Astrocyte (in vitro differentiated cells and primary cell): ENCODE measurements around the gene ZNF407. TPM values are rescaled to one million over a fixed set of nuclear protein-coding genes. Genes with fewer than 3 reads are reported as not detected.

ENCODE experiments used
- DNase-seq: peaks from one replicate; pipeline ENCODE4 v3.0.0-alpha.2; 2010; ENCODE audit warnings: low read depth
- FAIRE-seq: peaks from 2 replicates; lab custom pipeline; 2011; peaks lifted over from hg19 to GRCh38; lab: Jason Lieb, UNC
- H2AFZ ChIP-seq: 2 replicates; pipeline ENCODE4 v1.6.0; 2012; ENCODE audit warnings: low read depth, low read length, inconsistent platforms
- H3K27ac ChIP-seq: 2 replicates; pipeline ENCODE4 v1.5.1; 2011; ENCODE audit warnings: low read depth, low read length, inconsistent platforms
- H3K27me3 ChIP-seq: 2 replicates; pipeline ENCODE4 v1.6.0; 2011; ENCODE audit warnings: low read length, inconsistent platforms; ENCODE audit not compliant: insufficient read depth
- H3K36me3 ChIP-seq: 2 replicates; pipeline ENCODE4 v1.5.1; 2011; ENCODE audit warnings: low read length, inconsistent platforms; ENCODE audit not compliant: insufficient read depth
- H3K4me1 ChIP-seq: 2 replicates; pipeline ENCODE4 v1.5.1; 2011; ENCODE audit warnings: low read length, inconsistent platforms; ENCODE audit not compliant: insufficient read depth
- H3K4me2 ChIP-seq: 2 replicates; pipeline ENCODE4 v1.6.0; 2012; ENCODE audit warnings: low read length, inconsistent platforms
- H3K4me3 ChIP-seq: 2 replicates; pipeline ENCODE4 v1.5.1; 2011; ENCODE audit warnings: low read depth, mild to moderate bottlenecking, low read length, inconsistent platforms; ENCODE audit not compliant: insufficient read depth
- H3K79me2 ChIP-seq: 2 replicates; pipeline ENCODE4 v1.6.0; 2012; ENCODE audit warnings: mild to moderate bottlenecking, low read length, inconsistent platforms; ENCODE audit not compliant: insufficient read depth
- H3K9ac ChIP-seq: 2 replicates; pipeline ENCODE4 v1.6.0; 2012; ENCODE audit warnings: mild to moderate bottlenecking, low read length, inconsistent platforms
- H3K9me3 ChIP-seq: 2 replicates; pipeline ENCODE4 v1.5.1; 2012; ENCODE audit warnings: low read depth, mild to moderate bottlenecking, low read length, inconsistent platforms; ENCODE audit not compliant: insufficient read depth
- H4K20me1 ChIP-seq: 2 replicates; pipeline ENCODE4 v1.6.0; 2012; ENCODE audit warnings: low read length, inconsistent platforms; ENCODE audit not compliant: insufficient read depth
- H3K27ac Mint-ChIP-seq: one replicate; pipeline ENCODE4 v1.8.0; 2021; ENCODE audit warnings: mild to moderate bottlenecking, mixed read lengths; ENCODE audit not compliant: unreplicated experiment
- H3K27me3 Mint-ChIP-seq: one replicate; pipeline ENCODE4 v1.8.0; 2021; ENCODE audit warnings: low read depth, mixed read lengths; ENCODE audit not compliant: unreplicated experiment
- H3K36me3 Mint-ChIP-seq: one replicate; pipeline ENCODE4 v1.8.0; 2021; ENCODE audit warnings: low read depth, mixed read lengths; ENCODE audit not compliant: unreplicated experiment
- H3K4me1 Mint-ChIP-seq: one replicate; pipeline ENCODE4 v1.8.0; 2021; ENCODE audit warnings: low read depth, mixed read lengths; ENCODE audit not compliant: unreplicated experiment
- H3K4me3 Mint-ChIP-seq: one replicate; pipeline ENCODE4 v1.8.0; 2021; ENCODE audit warnings: mild to moderate bottlenecking, moderate library complexity, mixed read lengths; ENCODE audit not compliant: unreplicated experiment
- H3K9me3 Mint-ChIP-seq: one replicate; pipeline ENCODE4 v1.8.0; 2021; ENCODE audit warnings: mild to moderate bottlenecking, mixed read lengths; ENCODE audit not compliant: unreplicated experiment
- EZH2 ChIP-seq: IDR thresholded peaks from 2 replicates; pipeline ENCODE4 v1.6.1; 2012; ENCODE audit warnings: mild to moderate bottlenecking, low read length, inconsistent platforms; ENCODE audit not compliant: insufficient read depth
- total RNA-seq: library from RNA; stranded (reverse); gene quantifications from 2 replicates; pipeline ENCODE4 v1.2.1, GENCODE V29; 2021
- TF ChIP-seq, protein P1 (sequence below): IDR thresholded peaks from 2 replicates; pipeline ENCODE4 v1.5.1; 2011; ENCODE audit warnings: low read depth, mild to moderate bottlenecking, inconsistent platforms, low read length, moderate library complexity; ENCODE audit not compliant: insufficient read depth

Gene ZNF407
- total RNA-seq, 1 donor from 2014 or later: 13.8 TPM

DNA sequence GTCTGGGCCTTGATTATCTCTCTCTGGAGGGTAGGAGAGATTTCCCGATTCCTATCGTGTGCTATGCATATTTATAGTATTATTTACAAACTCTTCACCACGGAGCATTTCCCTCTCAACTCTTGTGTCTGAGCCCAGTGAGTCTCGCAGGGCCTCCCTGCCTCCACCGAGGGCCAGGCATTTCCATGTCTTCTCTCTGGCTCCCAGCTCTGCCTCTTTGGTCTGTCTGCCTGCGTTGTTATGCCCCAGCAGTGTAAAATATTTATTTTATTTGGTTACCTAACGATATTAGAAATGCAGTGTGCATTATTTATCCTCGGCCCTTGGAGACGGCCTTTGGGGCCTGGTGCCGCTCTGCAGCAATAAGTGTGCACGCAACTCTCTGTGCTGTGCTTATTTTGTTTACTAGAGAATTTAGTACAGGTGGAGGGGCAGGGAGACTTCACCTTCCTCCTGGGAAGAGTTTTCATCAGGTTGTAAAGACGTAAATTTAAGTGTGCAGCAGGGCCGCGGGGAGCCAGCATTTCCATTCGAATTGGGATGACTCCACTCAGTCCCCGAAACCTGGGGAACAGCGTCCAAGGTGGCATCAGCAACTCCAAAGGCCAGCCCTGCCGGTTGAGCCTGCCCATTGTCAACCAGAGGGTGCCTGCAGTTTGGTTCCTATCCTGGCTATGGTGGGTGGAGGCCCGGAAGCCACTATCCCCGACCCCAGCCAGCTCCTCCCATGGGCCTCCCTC lies 511.1 kb downstream of the ZNF407 start:
- Histone ChIP-seq H4K20me1 (no peaks in the 10 kb centered on the region), H3K36me3 (no peaks in the 10 kb centered on the region), H3K27ac (no peak overlapping the region), H3K27me3 (no peaks in the 10 kb centered on the region), H3K4me1 (no peaks in the 10 kb centered on the region), H3K79me2 (no peaks in the 10 kb centered on the region), H2AFZ (no peak overlapping the region), H3K9ac (no peak overlapping the region), H3K4me3 (no peak overlapping the region), H3K9me3 (no peaks in the 10 kb centered on the region), H3K4me2 (no peak overlapping the region)
- Mint-ChIP-seq H3K27me3 (peaks cover 33% of the 10 kb centered on the region), H3K36me3 (no peaks in the 10 kb centered on the region), H3K4me1 (no peaks in the 10 kb centered on the region), H3K9me3 (peaks cover 2% of the 10 kb centered on the region), H3K27ac (no peak overlapping the region), H3K4me3 (no peak overlapping the region)
- DNase-seq (no peak), FAIRE-seq (no peak)
- TF ChIP-seq, protein P1, sequence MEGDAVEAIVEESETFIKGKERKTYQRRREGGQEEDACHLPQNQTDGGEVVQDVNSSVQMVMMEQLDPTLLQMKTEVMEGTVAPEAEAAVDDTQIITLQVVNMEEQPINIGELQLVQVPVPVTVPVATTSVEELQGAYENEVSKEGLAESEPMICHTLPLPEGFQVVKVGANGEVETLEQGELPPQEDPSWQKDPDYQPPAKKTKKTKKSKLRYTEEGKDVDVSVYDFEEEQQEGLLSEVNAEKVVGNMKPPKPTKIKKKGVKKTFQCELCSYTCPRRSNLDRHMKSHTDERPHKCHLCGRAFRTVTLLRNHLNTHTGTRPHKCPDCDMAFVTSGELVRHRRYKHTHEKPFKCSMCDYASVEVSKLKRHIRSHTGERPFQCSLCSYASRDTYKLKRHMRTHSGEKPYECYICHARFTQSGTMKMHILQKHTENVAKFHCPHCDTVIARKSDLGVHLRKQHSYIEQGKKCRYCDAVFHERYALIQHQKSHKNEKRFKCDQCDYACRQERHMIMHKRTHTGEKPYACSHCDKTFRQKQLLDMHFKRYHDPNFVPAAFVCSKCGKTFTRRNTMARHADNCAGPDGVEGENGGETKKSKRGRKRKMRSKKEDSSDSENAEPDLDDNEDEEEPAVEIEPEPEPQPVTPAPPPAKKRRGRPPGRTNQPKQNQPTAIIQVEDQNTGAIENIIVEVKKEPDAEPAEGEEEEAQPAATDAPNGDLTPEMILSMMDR: no peak
- no peak for TF ChIP-seq EZH2

DNA sequence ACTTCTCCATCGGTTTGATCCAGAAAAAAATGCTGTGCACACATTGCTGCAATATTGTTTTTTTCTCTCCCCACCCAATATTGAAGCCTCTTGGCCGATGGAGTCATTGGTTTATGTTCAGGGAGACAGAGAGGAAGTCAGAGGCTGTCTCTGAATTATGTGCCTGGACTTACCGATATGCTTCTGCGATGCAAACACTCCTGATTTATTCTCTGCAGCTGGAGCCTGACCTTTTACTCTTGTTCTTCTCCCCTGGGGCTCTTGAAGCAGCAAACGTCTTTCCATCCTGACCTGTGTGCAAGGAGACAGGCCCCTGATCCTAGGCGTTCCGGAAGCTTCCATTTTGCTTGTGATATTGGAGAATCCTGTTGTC lies 511.6 kb downstream of the ZNF407 start:
- Histone ChIP-seq H3K4me2 (no peak overlapping the region), H3K79me2 (no peaks in the 10 kb centered on the region), H3K27ac (no peak overlapping the region), H3K9me3 (no peaks in the 10 kb centered on the region), H3K27me3 (no peaks in the 10 kb centered on the region), H4K20me1 (no peaks in the 10 kb centered on the region), H3K36me3 (no peaks in the 10 kb centered on the region), H3K9ac (no peak overlapping the region), H2AFZ (no peak overlapping the region), H3K4me3 (no peak overlapping the region), H3K4me1 (no peaks in the 10 kb centered on the region)
- Mint-ChIP-seq H3K27ac (no peak overlapping the region), H3K4me3 (no peak overlapping the region), H3K36me3 (no peaks in the 10 kb centered on the region), H3K9me3 (peaks cover 2% of the 10 kb centered on the region), H3K4me1 (no peaks in the 10 kb centered on the region), H3K27me3 (peaks cover 34% of the 10 kb centered on the region)
- DNase-seq: no peak
- TF ChIP-seq, protein P1: no peak
- no peak for TF ChIP-seq EZH2
- no peak for FAIRE-seq

DNA sequence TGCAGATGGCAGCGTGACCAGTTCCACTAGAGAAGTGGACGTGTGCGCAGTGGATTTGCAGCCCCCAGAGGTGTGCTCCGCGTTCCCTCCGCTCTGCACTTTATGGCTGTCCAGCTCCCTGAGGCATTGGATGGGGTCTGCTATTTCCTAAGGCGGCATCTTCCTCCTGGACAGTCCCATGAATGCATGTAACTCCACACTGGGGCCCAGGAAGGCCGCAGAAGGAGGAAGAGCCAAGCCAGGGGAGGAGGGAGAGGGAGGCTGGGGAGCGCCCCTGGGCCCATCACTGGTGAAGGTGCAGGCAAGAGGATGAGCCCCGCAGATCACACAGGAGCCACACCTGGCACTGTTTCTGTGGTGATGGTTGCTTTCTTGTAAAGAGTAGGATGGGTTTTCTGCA lies 512.1 kb downstream of the ZNF407 start:
- H3K27me3 Mint-ChIP-seq: peaks cover 34% of the 10 kb centered on the region
- no peak for FAIRE-seq

More for the DNA sequence above, 512.1 kb downstream of the ZNF407 start:
- Histone ChIP-seq H3K4me3 (no peak overlapping the region), H3K27ac (no peak overlapping the region), H2AFZ (no peak overlapping the region), H4K20me1 (no peaks in the 10 kb centered on the region), H3K9ac (no peak overlapping the region), H3K79me2 (no peaks in the 10 kb centered on the region), H3K4me1 (no peaks in the 10 kb centered on the region), H3K36me3 (no peaks in the 10 kb centered on the region), H3K27me3 (no peaks in the 10 kb centered on the region), H3K9me3 (no peaks in the 10 kb centered on the region), H3K4me2 (no peak overlapping the region)
- Mint-ChIP-seq H3K4me3 (no peak overlapping the region), H3K4me1 (no peaks in the 10 kb centered on the region), H3K36me3 (no peaks in the 10 kb centered on the region), H3K9me3 (no peaks in the 10 kb centered on the region), H3K27ac (no peak overlapping the region)
- no peak for DNase-seq
- TF ChIP-seq EZH2: no peak
- TF ChIP-seq, protein P1: no peak
